Left kidney (tissue), 2 donors: ENCODE measurements around the gene SLC39A6. TPM values are rescaled to one million over a fixed set of nuclear protein-coding genes. Genes with fewer than 3 reads are reported as not detected.
"Not testable (repeated sequence)": the region's sequence is repeated elsewhere in the genome, so short reads cannot be mapped to it uniquely, and the experiment has no call there.

Experiments
- DNase-seq: peaks from one replicate; pipeline ENCODE4 v3.0.0-alpha.2; 2013
- polyA plus RNA-seq: library from polyadenylated mRNA; unstranded; fragments of 120-200 nt; gene quantifications from one replicate; pipeline ENCODE4 v1.2.1, GENCODE V29; 2013; ENCODE audit not compliant: insufficient read length

SLC39A6 gene
- polyA plus RNA-seq, 1 donor, result 81.6 TPM

DNA sequence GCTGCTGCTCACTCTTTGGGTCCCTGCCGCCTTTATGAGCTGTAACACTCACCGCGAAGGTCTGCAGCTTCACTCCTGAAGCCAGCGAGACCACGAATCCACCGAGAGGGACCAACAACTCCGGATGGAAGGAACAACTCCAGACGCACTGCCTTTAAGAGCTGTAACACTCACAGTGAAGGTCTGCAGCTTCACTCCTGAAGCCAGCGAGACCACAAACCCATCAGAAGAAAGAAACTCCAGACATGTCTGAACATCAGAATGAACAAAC, 64.4 kb downstream of the SLC39A6 start:
- not testable (repeated sequence) for DNase-seq

DNA sequence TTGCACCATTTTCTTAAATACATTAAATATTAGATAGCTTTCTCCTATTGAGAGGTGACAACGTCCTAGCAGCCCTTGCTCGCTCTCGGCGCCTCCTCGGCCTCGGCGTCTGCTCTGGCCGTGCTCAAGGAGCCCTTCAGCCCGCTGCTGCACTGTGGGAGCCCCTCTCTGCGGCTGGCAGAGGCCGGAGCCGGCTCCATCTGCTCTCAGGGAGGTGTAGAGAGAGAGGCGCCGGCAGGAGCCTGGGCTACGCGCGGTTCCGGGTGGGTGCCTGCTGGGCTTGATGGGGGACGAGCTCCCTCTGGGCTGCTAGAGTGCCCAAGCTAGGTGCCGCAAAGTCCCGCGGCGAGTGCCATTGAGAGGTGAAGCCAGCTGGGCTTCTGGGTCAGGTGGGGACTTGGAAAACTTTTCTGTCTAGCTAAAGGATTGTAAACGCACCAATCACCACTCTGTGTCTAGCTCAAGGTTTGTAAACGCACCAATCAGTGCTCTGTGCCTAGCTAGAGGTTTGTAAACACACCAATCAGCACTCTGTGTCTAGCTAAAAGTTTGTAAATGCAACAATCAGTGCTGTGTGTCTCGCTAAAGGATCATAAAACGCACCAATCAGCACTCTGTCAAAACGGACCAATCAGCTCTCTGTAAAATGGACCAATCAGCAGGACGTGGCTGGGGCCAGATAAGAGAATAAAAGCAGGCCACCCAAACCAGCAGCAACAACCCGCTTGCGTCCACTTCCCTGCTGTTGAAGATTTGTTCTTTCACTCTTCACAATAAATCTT, 64.9 kb downstream of the SLC39A6 start:
- DNase-seq, result no peak

GRCh38 chr18:36058674-36059073, 70.5 kb downstream of the SLC39A6 start:
- no peak for DNase-seq

Other genes with a start within 250 kb of the SLC39A6 start
- 75.3 TPM for gene RPRD1A, start 61.8 kb downstream of the SLC39A6 start, polyA plus RNA-seq
- 150 TPM for gene ELP2, start 559 bp upstream of the SLC39A6 start, polyA plus RNA-seq
- gene MOCOS, start 58.2 kb upstream of the SLC39A6 start, polyA plus RNA-seq, result 1.2 TPM
- gene FHOD3, start 168.4 kb upstream of the SLC39A6 start, polyA plus RNA-seq, result 42.4 TPM